Measurements from ENCODE around the gene KLHL14. TPM values are rescaled to one million over a fixed set of nuclear protein-coding genes. Genes with fewer than 3 reads are reported as not detected.
A peak's percentile ranks its signal among the peaks of the same experiment; 100 is the strongest.

The KLHL14 gene
- total RNA-seq, 1 donor from 2014 or later, result 0.13 TPM

DNA sequence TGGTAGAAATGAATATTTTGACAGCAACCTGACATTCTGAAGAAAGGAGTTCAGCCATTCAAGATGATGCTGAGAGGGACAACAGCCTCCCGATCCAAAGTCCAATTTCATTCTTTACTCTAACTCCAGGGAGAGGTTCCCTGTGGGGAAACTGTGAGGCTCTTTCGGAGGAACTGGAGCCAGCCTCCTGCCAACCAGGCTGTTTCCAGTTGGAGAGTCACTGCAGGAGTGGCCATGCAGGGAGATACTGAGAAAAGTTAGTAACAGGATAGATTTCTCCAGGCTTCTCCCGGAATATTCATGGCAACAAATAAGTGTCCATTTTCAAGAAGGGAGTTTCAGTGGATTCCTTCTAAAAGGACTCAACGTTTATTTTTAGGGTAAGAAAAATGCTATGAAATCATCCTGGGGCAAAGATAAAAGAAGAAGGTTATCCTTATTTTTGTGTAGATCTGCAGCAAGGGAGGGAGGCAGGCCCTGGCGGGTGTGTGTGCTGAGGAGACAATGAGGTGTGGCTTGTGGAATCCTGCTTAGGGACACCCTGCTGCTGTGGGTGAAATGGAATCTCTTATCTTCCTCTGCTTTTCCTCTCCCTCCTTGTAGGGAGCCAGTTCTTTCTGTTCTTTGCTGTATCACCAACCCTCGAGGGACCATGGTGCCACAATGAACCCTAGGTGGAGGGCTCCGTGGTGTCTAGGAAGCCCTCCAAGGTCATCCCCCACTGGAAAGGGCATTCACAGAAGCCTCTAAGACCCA is 18.1 kb downstream of the KLHL14 start:
- peaks cover 2% of the 10 kb centered on the region for H3K27me3 Mint-ChIP-seq (ENCODE audit: insufficient read depth, low read depth)
- DNase-seq (ENCODE audit: low spot score), result peak; percentile 59

DNA sequence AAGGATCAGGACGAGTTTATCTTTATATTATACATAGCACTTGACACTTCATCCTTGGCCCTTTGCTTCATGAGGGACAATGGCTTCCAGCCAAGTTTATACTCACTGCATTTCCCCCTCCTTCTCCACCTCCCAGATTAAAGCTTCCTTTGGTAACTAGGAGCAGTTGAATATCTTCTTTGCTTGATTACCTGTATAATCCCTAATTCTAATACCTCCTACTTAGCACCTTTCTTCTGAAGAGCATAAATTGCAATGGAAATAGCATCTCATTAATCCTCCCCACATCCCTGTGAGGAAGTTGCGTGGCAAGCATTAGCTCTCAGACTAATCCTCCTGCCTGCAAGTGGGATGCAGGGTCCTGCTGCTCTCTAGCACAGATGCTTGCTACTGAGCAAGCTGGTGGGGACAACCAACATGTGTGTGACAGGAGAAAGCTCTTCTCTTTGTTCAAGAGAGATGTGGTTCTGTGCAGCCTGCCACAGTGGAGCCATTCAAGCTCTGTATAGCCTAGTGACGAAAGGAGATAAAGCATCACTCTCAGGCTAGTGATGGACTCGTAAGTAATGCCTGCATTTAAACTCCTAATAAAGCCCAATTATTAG is 19.1 kb downstream of the KLHL14 start:
- H3K4me3 Mint-ChIP-seq, result no peak overlapping the region
- no peaks in the 10 kb centered on the region for H3K27me3 ChIP-seq
- H3K27ac ChIP-seq, result no peak overlapping the region
- no peaks in the 10 kb centered on the region for H3K79me2 ChIP-seq (ENCODE audit: low read depth)
- no peaks in the 10 kb centered on the region for H3K36me3 ChIP-seq
- TF ChIP-seq, protein P1, sequence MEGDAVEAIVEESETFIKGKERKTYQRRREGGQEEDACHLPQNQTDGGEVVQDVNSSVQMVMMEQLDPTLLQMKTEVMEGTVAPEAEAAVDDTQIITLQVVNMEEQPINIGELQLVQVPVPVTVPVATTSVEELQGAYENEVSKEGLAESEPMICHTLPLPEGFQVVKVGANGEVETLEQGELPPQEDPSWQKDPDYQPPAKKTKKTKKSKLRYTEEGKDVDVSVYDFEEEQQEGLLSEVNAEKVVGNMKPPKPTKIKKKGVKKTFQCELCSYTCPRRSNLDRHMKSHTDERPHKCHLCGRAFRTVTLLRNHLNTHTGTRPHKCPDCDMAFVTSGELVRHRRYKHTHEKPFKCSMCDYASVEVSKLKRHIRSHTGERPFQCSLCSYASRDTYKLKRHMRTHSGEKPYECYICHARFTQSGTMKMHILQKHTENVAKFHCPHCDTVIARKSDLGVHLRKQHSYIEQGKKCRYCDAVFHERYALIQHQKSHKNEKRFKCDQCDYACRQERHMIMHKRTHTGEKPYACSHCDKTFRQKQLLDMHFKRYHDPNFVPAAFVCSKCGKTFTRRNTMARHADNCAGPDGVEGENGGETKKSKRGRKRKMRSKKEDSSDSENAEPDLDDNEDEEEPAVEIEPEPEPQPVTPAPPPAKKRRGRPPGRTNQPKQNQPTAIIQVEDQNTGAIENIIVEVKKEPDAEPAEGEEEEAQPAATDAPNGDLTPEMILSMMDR (IDR thresholded peaks at IDR 0.05), result no peak
- TF ChIP-seq EZH2 (IDR thresholded peaks at IDR 0.05) (no peak), EZH2phosphoT487 (IDR thresholded peaks at IDR 0.05) (no peak)
- H3K27ac Mint-ChIP-seq, result peak overlapping the region; percentile 52
- no peak overlapping the region for H2AFZ ChIP-seq (replicated peaks)
- H3K4me3 ChIP-seq, result no peak overlapping the region
- peaks cover 2% of the 10 kb centered on the region for H3K27me3 Mint-ChIP-seq (ENCODE audit: insufficient read depth, low read depth)
- H3K36me3 Mint-ChIP-seq, result peaks cover 56% of the 10 kb centered on the region
- H3K9ac ChIP-seq, result no peak overlapping the region
- DNase-seq (ENCODE audit: low spot score), result peak; percentile 38
- peak overlapping the region; percentile 41 for H3K4me2 ChIP-seq
- H4K20me1 ChIP-seq (ENCODE audit: low read depth), result no peaks in the 10 kb centered on the region
- peaks cover 30% of the 10 kb centered on the region for H3K4me1 Mint-ChIP-seq
- H3K9me3 Mint-ChIP-seq, result peaks cover 9% of the 10 kb centered on the region
- H3F3A ChIP-seq (ENCODE audit: low read depth), result peaks cover 34% of the 10 kb centered on the region
- no peaks in the 10 kb centered on the region for H3K9me3 ChIP-seq (ENCODE audit: low read depth)
- H3K4me1 ChIP-seq, result peaks cover 29% of the 10 kb centered on the region

More for the DNA sequence above, 18.1 kb downstream of the KLHL14 start:
- no peaks in the 10 kb centered on the region for H3K27me3 ChIP-seq
- no peaks in the 10 kb centered on the region for H3K9me3 ChIP-seq (ENCODE audit: low read depth)
- H2AFZ ChIP-seq (replicated peaks), result no peak overlapping the region
- Mint-ChIP-seq H3K4me3 (peak overlapping the region; percentile 46), H3K36me3 (peaks cover 51% of the 10 kb centered on the region), H3K4me1 (peaks cover 32% of the 10 kb centered on the region), H3K27ac (peak overlapping the region; percentile 3), H3K9me3 (peaks cover 9% of the 10 kb centered on the region)
- TF ChIP-seq EZH2 (IDR thresholded peaks at IDR 0.05) (no peak), EZH2phosphoT487 (IDR thresholded peaks at IDR 0.05) (no peak)
- TF ChIP-seq, protein P1 (IDR thresholded peaks at IDR 0.05), result no peak
- no peak overlapping the region for H3K4me3 ChIP-seq
- H3K79me2 ChIP-seq (ENCODE audit: low read depth), result no peaks in the 10 kb centered on the region
- H3K4me1 ChIP-seq, result peaks cover 29% of the 10 kb centered on the region
- H3K27ac ChIP-seq, result no peak overlapping the region
- H3K36me3 ChIP-seq, result no peaks in the 10 kb centered on the region
- H4K20me1 ChIP-seq (ENCODE audit: low read depth), result no peaks in the 10 kb centered on the region
- H3K4me2 ChIP-seq, result peak overlapping the region; percentile 41
- H3K9ac ChIP-seq, result no peak overlapping the region
- peaks cover 34% of the 10 kb centered on the region for H3F3A ChIP-seq (ENCODE audit: low read depth)

DNA sequence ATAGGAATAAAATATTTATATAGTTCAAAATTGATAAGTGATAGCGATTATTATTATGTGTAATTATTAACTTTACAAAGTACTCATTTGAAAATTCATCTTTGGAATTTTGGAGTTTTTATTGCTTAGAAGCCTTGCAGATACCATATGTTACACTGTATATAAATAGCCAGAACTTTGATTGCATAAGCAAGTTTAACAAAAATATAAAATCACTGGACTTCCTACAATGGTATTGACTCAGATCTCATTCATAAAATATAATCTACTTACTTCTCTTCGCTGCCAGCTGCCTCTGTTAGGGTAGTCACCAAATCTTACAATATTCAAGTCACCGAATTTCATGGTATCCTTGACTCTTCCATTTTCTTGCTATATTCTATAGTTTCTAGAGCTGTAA is 22.5 kb downstream of the KLHL14 start:
- H3K4me2 ChIP-seq, result no peak overlapping the region

More for the DNA sequence above, 22.5 kb downstream of the KLHL14 start:
- no peaks in the 10 kb centered on the region for H3K27me3 ChIP-seq
- H3K4me1 ChIP-seq, result peaks cover 27% of the 10 kb centered on the region
- no peak overlapping the region for H3K27ac ChIP-seq
- TF ChIP-seq EZH2 (IDR thresholded peaks at IDR 0.05) (no peak), EZH2phosphoT487 (IDR thresholded peaks at IDR 0.05) (no peak)
- TF ChIP-seq, protein P1 (IDR thresholded peaks at IDR 0.05), result no peak
- no peaks in the 10 kb centered on the region for H3K9me3 ChIP-seq (ENCODE audit: low read depth)
- no peak overlapping the region for H3K9ac ChIP-seq
- Mint-ChIP-seq H3K36me3 (peaks cover 30% of the 10 kb centered on the region), H3K4me1 (peaks cover 23% of the 10 kb centered on the region), H3K9me3 (peaks cover 2% of the 10 kb centered on the region), H3K27me3 (ENCODE audit: insufficient read depth, low read depth) (peaks cover 2% of the 10 kb centered on the region), H3K4me3 (no peak overlapping the region), H3K27ac (no peak overlapping the region)
- no peak overlapping the region for H2AFZ ChIP-seq (replicated peaks)
- H3F3A ChIP-seq (ENCODE audit: low read depth), result peaks cover 28% of the 10 kb centered on the region
- H3K36me3 ChIP-seq, result no peaks in the 10 kb centered on the region
- no peak overlapping the region for H3K4me3 ChIP-seq
- H3K79me2 ChIP-seq (ENCODE audit: low read depth), result no peaks in the 10 kb centered on the region
- no peaks in the 10 kb centered on the region for H4K20me1 ChIP-seq (ENCODE audit: low read depth)
- no peak for DNase-seq (ENCODE audit: low spot score)

Measured in neural progenitor cell (in vitro differentiated cells).